ENCODE results near the gene MALRD1. TPM values are rescaled to one million over a fixed set of nuclear protein-coding genes. Genes with fewer than 3 reads are reported as not detected.

MALRD1 gene
- total and polyA plus RNA-seq, 2 donors (not counting 1 experiment from before 2014, with no cell fraction given) = 0.62 to 1.7 TPM

DNA sequence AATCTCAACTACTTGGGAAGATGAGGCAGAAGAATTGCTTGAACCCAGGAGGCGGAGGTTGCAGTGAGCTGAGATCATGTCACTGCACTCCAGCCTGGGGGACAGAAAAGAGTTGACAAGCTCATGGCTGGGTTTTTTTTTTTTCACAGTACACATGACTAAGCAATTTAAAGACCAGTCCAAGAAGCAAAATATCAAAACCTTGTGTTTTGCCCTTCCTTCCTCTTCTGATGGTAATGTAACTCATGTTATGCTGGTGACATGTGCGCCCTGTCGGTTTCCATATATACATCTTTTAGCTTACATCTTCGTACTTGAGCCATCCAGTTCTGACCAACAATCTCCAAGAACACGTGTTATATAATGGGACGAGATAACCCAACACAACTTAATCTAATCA, 530.0 kb downstream of the MALRD1 start:
- Histone ChIP-seq H2AFZ (ENCODE audit: low read length) (no peak overlapping the region), H3K9me3 (ENCODE audit: control insufficient read depth, insufficient read depth, low read depth, low read length) (no peaks in the 10 kb centered on the region), H4K20me1 (ENCODE audit: control insufficient read depth, extremely low read depth, insufficient read depth, low read length) (no peaks in the 10 kb centered on the region), H3K27me3 (ENCODE audit: control insufficient read depth, insufficient read depth, low read length) (no peaks in the 10 kb centered on the region), H3K4me1 (ENCODE audit: control insufficient read depth, extremely low read depth, insufficient read depth, low read length) (no peaks in the 10 kb centered on the region), H3K27ac (ENCODE audit: insufficient read depth, low read length) (no peak overlapping the region), H3K4me2 (ENCODE audit: extremely low read depth, insufficient read depth, low read length) (no peak overlapping the region), H3K36me3 (ENCODE audit: control insufficient read depth, insufficient read depth, low read length) (no peaks in the 10 kb centered on the region), H3K9ac (ENCODE audit: insufficient read depth, low read length) (no peak overlapping the region), H3K79me2 (ENCODE audit: control insufficient read depth, insufficient read depth, low read length) (no peaks in the 10 kb centered on the region), H3K4me3 (replicated peaks in 1 of 4; ENCODE audit: control extremely low read depth in 1 of 4, insufficient read depth in 1 of 4, low read depth in 3 of 4, low read length in 4 of 4) (no peak overlapping the region)
- no peak for DNase-seq (ENCODE audit: low read depth in 2 of 2)
- TF ChIP-seq CTCF (conservative IDR thresholded peaks at IDR 0.05 in 1 of 2, IDR thresholded peaks at IDR 0.05 in 1 of 2; ENCODE audit: low read depth in 1 of 2, low read length in 2 of 2) (no peak), EZH2 (IDR thresholded peaks at IDR 0.05; ENCODE audit: low read length, missing control alignments) (no peak)

GRCh38 chr10:19579761-19580545, 531.4 kb downstream of the MALRD1 start:
- H3K79me2 ChIP-seq (ENCODE audit: control insufficient read depth, insufficient read depth, low read length) = no peaks in the 10 kb centered on the region
- H3K27ac ChIP-seq (ENCODE audit: insufficient read depth, low read length) = no peak overlapping the region
- no peak for DNase-seq (ENCODE audit: low read depth in 2 of 2)

GRCh38 chr10:19580691-19581090, 532.1 kb downstream of the MALRD1 start:
- no peak for TF ChIP-seq CTCF (conservative IDR thresholded peaks at IDR 0.05 in 1 of 2, IDR thresholded peaks at IDR 0.05 in 1 of 2; ENCODE audit: low read depth in 1 of 2, low read length in 2 of 2)
- no peak for TF ChIP-seq EZH2 (IDR thresholded peaks at IDR 0.05; ENCODE audit: low read length, missing control alignments)
- H4K20me1 ChIP-seq (ENCODE audit: control insufficient read depth, extremely low read depth, insufficient read depth, low read length) = no peaks in the 10 kb centered on the region
- H3K4me1 ChIP-seq (ENCODE audit: control insufficient read depth, extremely low read depth, insufficient read depth, low read length) = no peaks in the 10 kb centered on the region
- H3K27ac ChIP-seq (ENCODE audit: insufficient read depth, low read length) = no peak overlapping the region
- no peaks in the 10 kb centered on the region for H3K79me2 ChIP-seq (ENCODE audit: control insufficient read depth, insufficient read depth, low read length)
- no peak overlapping the region for H2AFZ ChIP-seq (ENCODE audit: low read length)
- H3K4me2 ChIP-seq (ENCODE audit: extremely low read depth, insufficient read depth, low read length) = no peak overlapping the region
- H3K27me3 ChIP-seq (ENCODE audit: control insufficient read depth, insufficient read depth, low read length) = no peaks in the 10 kb centered on the region
- H3K9me3 ChIP-seq (ENCODE audit: control insufficient read depth, insufficient read depth, low read depth, low read length) = no peaks in the 10 kb centered on the region
- H3K36me3 ChIP-seq (ENCODE audit: control insufficient read depth, insufficient read depth, low read length) = no peaks in the 10 kb centered on the region
- no peak for DNase-seq (ENCODE audit: low read depth in 2 of 2)
- H3K9ac ChIP-seq (ENCODE audit: insufficient read depth, low read length) = no peak overlapping the region
- no peak overlapping the region for H3K4me3 ChIP-seq (replicated peaks in 1 of 4; ENCODE audit: control extremely low read depth in 1 of 4, insufficient read depth in 1 of 4, low read depth in 3 of 4, low read length in 4 of 4)

More at GRCh38 chr10:19579761-19580545, 531.4 kb downstream of the MALRD1 start:
- no peaks in the 10 kb centered on the region for H4K20me1 ChIP-seq (ENCODE audit: control insufficient read depth, extremely low read depth, insufficient read depth, low read length)
- H3K27me3 ChIP-seq (ENCODE audit: control insufficient read depth, insufficient read depth, low read length) = no peaks in the 10 kb centered on the region
- H3K9ac ChIP-seq (ENCODE audit: insufficient read depth, low read length) = no peak overlapping the region
- no peak overlapping the region for H2AFZ ChIP-seq (ENCODE audit: low read length)
- H3K4me3 ChIP-seq (replicated peaks in 1 of 4; ENCODE audit: control extremely low read depth in 1 of 4, insufficient read depth in 1 of 4, low read depth in 3 of 4, low read length in 4 of 4) = no peak overlapping the region
- no peaks in the 10 kb centered on the region for H3K36me3 ChIP-seq (ENCODE audit: control insufficient read depth, insufficient read depth, low read length)
- H3K4me2 ChIP-seq (ENCODE audit: extremely low read depth, insufficient read depth, low read length) = no peak overlapping the region
- TF ChIP-seq CTCF (conservative IDR thresholded peaks at IDR 0.05 in 1 of 2, IDR thresholded peaks at IDR 0.05 in 1 of 2; ENCODE audit: low read depth in 1 of 2, low read length in 2 of 2) (no peak), EZH2 (IDR thresholded peaks at IDR 0.05; ENCODE audit: low read length, missing control alignments) (no peak)
- H3K9me3 ChIP-seq (ENCODE audit: control insufficient read depth, insufficient read depth, low read depth, low read length) = no peaks in the 10 kb centered on the region
- H3K4me1 ChIP-seq (ENCODE audit: control insufficient read depth, extremely low read depth, insufficient read depth, low read length) = no peaks in the 10 kb centered on the region

Data from fibroblast of lung (primary cell).